A673 (cell line): ENCODE data around the gene BNC2.

Experiments used
- EZH2 ChIP-seq: fragments of 200-600 bp; sonication (generic); IDR thresholded peaks from 2 replicates; pipeline ENCODE4 v1.6.1; 2017; ENCODE audit warnings: borderline replicate concordance, low read depth, mild to moderate bottlenecking, mixed read lengths, antibody characterized with exemption, low read length; ENCODE audit not compliant: poor library complexity, severe bottlenecking
- TF ChIP-seq, protein P1 (sequence below): fragments of 300-800, 200-600 bp; sonication (generic); conservative IDR thresholded peaks from 2 replicates; pipeline ENCODE4 v1.5.1; 2017; ENCODE audit warnings: low read depth, mild to moderate bottlenecking, antibody characterized with exemption, low read length, moderate library complexity, mixed read lengths

DNA sequence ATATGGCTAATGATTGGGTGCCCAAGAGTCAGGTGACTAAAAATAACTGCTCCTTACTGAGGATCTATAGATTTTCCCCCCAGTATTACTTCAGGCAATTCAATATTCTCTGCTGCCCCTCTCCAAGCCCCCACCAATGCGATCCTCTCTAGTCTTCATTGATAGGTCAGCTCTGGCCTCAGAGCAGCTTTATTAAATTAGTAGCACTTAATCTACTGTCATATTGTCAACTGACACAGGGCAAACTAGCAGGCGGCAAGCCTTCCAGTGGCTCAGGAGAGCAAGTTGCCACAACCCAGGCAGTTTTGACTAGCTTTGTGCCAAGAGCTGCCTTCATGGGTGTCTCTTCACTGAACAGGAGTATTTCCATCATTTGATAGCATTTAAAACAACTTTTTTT lies 462.9 kb downstream of the BNC2 start:
- TF ChIP-seq, protein P1, sequence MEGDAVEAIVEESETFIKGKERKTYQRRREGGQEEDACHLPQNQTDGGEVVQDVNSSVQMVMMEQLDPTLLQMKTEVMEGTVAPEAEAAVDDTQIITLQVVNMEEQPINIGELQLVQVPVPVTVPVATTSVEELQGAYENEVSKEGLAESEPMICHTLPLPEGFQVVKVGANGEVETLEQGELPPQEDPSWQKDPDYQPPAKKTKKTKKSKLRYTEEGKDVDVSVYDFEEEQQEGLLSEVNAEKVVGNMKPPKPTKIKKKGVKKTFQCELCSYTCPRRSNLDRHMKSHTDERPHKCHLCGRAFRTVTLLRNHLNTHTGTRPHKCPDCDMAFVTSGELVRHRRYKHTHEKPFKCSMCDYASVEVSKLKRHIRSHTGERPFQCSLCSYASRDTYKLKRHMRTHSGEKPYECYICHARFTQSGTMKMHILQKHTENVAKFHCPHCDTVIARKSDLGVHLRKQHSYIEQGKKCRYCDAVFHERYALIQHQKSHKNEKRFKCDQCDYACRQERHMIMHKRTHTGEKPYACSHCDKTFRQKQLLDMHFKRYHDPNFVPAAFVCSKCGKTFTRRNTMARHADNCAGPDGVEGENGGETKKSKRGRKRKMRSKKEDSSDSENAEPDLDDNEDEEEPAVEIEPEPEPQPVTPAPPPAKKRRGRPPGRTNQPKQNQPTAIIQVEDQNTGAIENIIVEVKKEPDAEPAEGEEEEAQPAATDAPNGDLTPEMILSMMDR = no peak
- TF ChIP-seq EZH2 = no peak
